Stimulated activated CD8-positive, alpha-beta memory T cell treated with anti-CD3 and anti-CD28 coated beads, Interleukin-15, amount 100 ng/mL, for 24 hours (primary cell): ENCODE data around the gene PRSS53.
A peak's percentile ranks its signal among the peaks of the same experiment; 100 is the strongest.

Experiments used
- DNase-seq: peaks from one replicate; pipeline ENCODE4 v3.0.0-alpha.2; 2020; ENCODE audit warnings: low read depth

The PRSS53 gene

GRCh38 chr16:31042866-31043265, 45.9 kb downstream of the PRSS53 start:
- no peak for DNase-seq

- DNase-seq = no peak
Observed at GRCh38 chr16:31038993-31039392, 49.8 kb downstream of the PRSS53 start.

- no peak for DNase-seq
Observed at GRCh38 chr16:31036691-31037090, 52.1 kb downstream of the PRSS53 start.

GRCh38 chr16:31033709-31034492, 54.8 kb downstream of the PRSS53 start:
- DNase-seq = peak; percentile 73
